HepG2 (cell line): ENCODE data around the gene PCBP4. TPM values are rescaled to one million over a fixed set of nuclear protein-coding genes. Genes with fewer than 3 reads are reported as not detected.

Experiments used
- FOXK1 ChIP-seq: sonication (generic); formaldehyde crosslinking; IDR thresholded peaks from 2 replicates; pipeline ENCODE4 v1.4.0; 2020; ENCODE audit warnings: low read depth, missing genetic modification reagents, borderline replicate concordance
- HNF4G ChIP-seq, 2 experiments: sonication (generic) in 1 of 2; formaldehyde crosslinking in 1 of 2; IDR thresholded peaks; 2 replicates each; pipeline versions ENCODE4 v1.4.0 to v1.6.1; 2011 to 2020; ENCODE audit warnings: borderline replicate concordance in 2 of 2, low read depth in 2 of 2, mild to moderate bottlenecking in 2 of 2, low read length in 1 of 2, missing genetic modification reagents in 1 of 2, moderate library complexity in 1 of 2
- NBN ChIP-seq: fragments of 450-650 bp; conservative IDR thresholded peaks from 2 replicates; pipeline ENCODE4 v1.6.1; 2017
- NCOA1 ChIP-seq: sonication (generic); formaldehyde crosslinking; IDR thresholded peaks from 2 replicates; pipeline ENCODE4 v1.9.0; 2021; ENCODE audit warnings: missing genetic modification reagents
- YEATS4 ChIP-seq: sonication (generic); formaldehyde crosslinking; IDR thresholded peaks from 2 replicates; pipeline ENCODE4 v1.4.0; 2020; ENCODE audit warnings: missing genetic modification reagents, borderline replicate concordance
- YY1 ChIP-seq: IDR thresholded peaks from 2 replicates; pipeline ENCODE4 v1.6.1; 2011; ENCODE audit warnings: low read length, low read depth, moderate library complexity, mild to moderate bottlenecking; ENCODE audit not compliant: insufficient read depth, insufficient replicate concordance
- ZFP62 ChIP-seq: sonication (generic); formaldehyde crosslinking; IDR thresholded peaks from 2 replicates; pipeline ENCODE4 v1.4.0; 2020; ENCODE audit warnings: missing genetic modification reagents
- ZFYVE20 ChIP-seq: sonication (generic); formaldehyde crosslinking; IDR thresholded peaks from 2 replicates; pipeline ENCODE4 v1.8.0; 2023; ENCODE audit warnings: low read depth, mild to moderate bottlenecking, moderate library complexity, missing genetic modification reagents, borderline replicate concordance
- ZNF343 ChIP-seq: sonication (generic); formaldehyde crosslinking; IDR thresholded peaks from 2 replicates; pipeline ENCODE4 v1.4.0; 2020; ENCODE audit warnings: mild to moderate bottlenecking, missing genetic modification reagents
- ZNF510 ChIP-seq: sonication (generic); formaldehyde crosslinking; IDR thresholded peaks from 2 replicates; pipeline ENCODE4 v1.4.0; 2020; ENCODE audit warnings: low read depth, mild to moderate bottlenecking, missing genetic modification reagents
- ZNF720 ChIP-seq: sonication (generic); formaldehyde crosslinking; IDR thresholded peaks from 2 replicates; pipeline ENCODE4 v1.4.0; 2020; ENCODE audit warnings: missing genetic modification reagents
- polyA plus RNA-seq, 8 experiments: library from polyadenylated mRNA; depleted of rRNA in 3 of 8; stranded (reverse) in 7 of 8; unstranded in 1 of 8; fragments of >200 nt; fragmentation: Illumina TruSeq in 4 of 8; extraction: Trizol in 4 of 8; gene quantifications; 2 replicates each; pipeline versions ENCODE4 v1.2.1 to v1.2.3, GENCODE V29; 2011 to 2016; ENCODE audit warnings: low read depth in 4 of 8, missing spikeins in 1 of 8, mixed read lengths in 1 of 8; ENCODE audit not compliant: insufficient read depth in 1 of 8
- total RNA-seq, 5 experiments: library from RNA; depleted of rRNA; stranded (reverse); fragments of >200 nt; fragmentation: Illumina TruSeq; extraction: Trizol; gene quantifications; 2 replicates each; pipeline ENCODE4 v1.2.3, GENCODE V29; 2016; ENCODE audit warnings: low read depth in 1 of 5
- TF ChIP-seq, protein P1 (sequence below): IDR thresholded peaks from 2 replicates; pipeline ENCODE4 v1.6.1; 2016; ENCODE audit warnings: low read depth, missing genetic modification reagents, missing compliant biosample characterization
- TF ChIP-seq, protein P2 (sequence below): sonication (generic); formaldehyde crosslinking; IDR thresholded peaks from 2 replicates; pipeline ENCODE4 v1.9.0; 2022; ENCODE audit warnings: low read depth, missing genetic modification reagents
- TF ChIP-seq, protein P3 (sequence below): sonication (generic); formaldehyde crosslinking; IDR thresholded peaks from 2 replicates; pipeline ENCODE4 v1.4.0; 2020; ENCODE audit warnings: missing genetic modification reagents
- TF ChIP-seq, protein P4 (sequence below): sonication (generic); formaldehyde crosslinking; IDR thresholded peaks from 2 replicates; pipeline ENCODE4 v1.8.1; 2022; ENCODE audit warnings: low read depth, mild to moderate bottlenecking, missing genetic modification reagents

Gene PCBP4
- total and polyA plus RNA-seq, 2 of the 13 experiments (the other 11 are each of a cell fraction or from before 2014, with no cell fraction given): 36.8 to 51.3 TPM

DNA sequence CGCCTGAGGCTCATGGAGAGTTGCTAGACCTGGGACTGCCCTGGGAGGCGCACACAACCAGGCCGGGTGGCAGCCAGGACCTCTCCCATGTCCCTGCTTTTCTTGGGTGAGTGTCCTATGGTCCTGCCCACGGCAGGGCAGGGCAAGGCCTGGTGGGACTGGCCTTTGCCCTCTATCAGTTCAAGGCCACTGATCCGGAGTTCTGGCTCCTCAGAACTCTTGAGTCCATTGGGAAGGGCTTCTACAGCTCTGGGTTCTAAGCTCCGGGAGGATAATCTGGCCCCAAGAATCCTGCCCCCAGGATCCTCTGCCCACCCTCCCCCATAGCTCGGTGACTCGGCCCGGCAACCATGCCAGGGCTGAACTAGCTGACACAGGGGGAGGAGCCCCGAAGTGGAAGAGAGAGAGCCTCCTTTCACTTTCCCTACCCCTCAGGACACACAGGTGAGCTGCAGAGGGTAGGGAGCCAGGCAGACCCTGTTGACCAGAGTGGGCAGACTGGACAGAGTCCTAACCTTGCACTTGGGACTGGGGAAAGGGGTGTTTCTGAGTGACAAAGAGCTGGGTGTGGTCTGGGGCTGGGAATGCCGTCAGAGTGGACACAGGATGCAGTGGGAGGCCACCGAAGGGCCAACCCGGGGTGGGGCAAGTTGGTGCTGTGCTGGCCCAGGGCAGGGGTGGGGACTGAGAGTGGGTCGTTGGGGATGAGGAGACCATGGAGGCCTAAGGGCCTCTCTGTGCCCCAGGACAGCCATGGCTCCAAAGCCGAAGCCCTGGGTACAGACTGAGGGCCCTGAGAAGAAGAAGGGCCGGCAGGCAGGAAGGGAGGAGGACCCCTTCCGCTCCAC lies 24.4 kb downstream of the PCBP4 start (continued):
- TF ChIP-seq, protein P1, sequence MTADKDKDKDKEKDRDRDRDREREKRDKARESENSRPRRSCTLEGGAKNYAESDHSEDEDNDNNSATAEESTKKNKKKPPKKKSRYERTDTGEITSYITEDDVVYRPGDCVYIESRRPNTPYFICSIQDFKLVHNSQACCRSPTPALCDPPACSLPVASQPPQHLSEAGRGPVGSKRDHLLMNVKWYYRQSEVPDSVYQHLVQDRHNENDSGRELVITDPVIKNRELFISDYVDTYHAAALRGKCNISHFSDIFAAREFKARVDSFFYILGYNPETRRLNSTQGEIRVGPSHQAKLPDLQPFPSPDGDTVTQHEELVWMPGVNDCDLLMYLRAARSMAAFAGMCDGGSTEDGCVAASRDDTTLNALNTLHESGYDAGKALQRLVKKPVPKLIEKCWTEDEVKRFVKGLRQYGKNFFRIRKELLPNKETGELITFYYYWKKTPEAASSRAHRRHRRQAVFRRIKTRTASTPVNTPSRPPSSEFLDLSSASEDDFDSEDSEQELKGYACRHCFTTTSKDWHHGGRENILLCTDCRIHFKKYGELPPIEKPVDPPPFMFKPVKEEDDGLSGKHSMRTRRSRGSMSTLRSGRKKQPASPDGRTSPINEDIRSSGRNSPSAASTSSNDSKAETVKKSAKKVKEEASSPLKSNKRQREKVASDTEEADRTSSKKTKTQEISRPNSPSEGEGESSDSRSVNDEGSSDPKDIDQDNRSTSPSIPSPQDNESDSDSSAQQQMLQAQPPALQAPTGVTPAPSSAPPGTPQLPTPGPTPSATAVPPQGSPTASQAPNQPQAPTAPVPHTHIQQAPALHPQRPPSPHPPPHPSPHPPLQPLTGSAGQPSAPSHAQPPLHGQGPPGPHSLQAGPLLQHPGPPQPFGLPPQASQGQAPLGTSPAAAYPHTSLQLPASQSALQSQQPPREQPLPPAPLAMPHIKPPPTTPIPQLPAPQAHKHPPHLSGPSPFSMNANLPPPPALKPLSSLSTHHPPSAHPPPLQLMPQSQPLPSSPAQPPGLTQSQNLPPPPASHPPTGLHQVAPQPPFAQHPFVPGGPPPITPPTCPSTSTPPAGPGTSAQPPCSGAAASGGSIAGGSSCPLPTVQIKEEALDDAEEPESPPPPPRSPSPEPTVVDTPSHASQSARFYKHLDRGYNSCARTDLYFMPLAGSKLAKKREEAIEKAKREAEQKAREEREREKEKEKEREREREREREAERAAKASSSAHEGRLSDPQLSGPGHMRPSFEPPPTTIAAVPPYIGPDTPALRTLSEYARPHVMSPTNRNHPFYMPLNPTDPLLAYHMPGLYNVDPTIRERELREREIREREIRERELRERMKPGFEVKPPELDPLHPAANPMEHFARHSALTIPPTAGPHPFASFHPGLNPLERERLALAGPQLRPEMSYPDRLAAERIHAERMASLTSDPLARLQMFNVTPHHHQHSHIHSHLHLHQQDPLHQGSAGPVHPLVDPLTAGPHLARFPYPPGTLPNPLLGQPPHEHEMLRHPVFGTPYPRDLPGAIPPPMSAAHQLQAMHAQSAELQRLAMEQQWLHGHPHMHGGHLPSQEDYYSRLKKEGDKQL (CRISPR knock-in tag): no peak
- TF ChIP-seq ZNF720 (no peak), FOXK1 (no peak; the same call in 1 of the 2 replicates), YEATS4 (CRISPR knock-in tag) (0 out of 2 replicates have a peak, but pooled peaks have one; percentile 5), ZFYVE20 (CRISPR knock-in tag) (no peak), NBN (no peak), ZNF510 (no peak), ZFP62 (CRISPR knock-in tag) (no peak), YY1 (no peak), HNF4G (IDR thresholded peaks at IDR 0.05; ENCODE audit: borderline replicate concordance, low read depth, low read length) (no peak), HNF4G (CRISPR knock-in tag; IDR thresholded peaks at IDR 0.05; ENCODE audit: borderline replicate concordance, low read depth) (no peak), NCOA1 (CRISPR knock-in tag) (no peak), ZNF343 (CRISPR knock-in tag) (0 out of 2 replicates have a peak, but pooled peaks have one; percentile 10)
- TF ChIP-seq, protein P2, sequence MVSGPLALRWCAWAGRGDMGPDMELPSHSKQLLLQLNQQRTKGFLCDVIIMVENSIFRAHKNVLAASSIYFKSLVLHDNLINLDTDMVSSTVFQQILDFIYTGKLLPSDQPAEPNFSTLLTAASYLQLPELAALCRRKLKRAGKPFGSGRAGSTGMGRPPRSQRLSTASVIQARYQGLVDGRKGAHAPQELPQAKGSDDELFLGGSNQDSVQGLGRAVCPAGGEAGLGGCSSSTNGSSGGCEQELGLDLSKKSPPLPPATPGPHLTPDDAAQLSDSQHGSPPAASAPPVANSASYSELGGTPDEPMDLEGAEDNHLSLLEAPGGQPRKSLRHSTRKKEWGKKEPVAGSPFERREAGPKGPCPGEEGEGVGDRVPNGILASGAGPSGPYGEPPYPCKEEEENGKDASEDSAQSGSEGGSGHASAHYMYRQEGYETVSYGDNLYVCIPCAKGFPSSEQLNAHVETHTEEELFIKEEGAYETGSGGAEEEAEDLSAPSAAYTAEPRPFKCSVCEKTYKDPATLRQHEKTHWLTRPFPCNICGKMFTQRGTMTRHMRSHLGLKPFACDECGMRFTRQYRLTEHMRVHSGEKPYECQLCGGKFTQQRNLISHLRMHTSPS (CRISPR knock-in tag): 0 out of 2 replicates have a peak, but pooled peaks have one; percentile 4
- TF ChIP-seq, protein P3, sequence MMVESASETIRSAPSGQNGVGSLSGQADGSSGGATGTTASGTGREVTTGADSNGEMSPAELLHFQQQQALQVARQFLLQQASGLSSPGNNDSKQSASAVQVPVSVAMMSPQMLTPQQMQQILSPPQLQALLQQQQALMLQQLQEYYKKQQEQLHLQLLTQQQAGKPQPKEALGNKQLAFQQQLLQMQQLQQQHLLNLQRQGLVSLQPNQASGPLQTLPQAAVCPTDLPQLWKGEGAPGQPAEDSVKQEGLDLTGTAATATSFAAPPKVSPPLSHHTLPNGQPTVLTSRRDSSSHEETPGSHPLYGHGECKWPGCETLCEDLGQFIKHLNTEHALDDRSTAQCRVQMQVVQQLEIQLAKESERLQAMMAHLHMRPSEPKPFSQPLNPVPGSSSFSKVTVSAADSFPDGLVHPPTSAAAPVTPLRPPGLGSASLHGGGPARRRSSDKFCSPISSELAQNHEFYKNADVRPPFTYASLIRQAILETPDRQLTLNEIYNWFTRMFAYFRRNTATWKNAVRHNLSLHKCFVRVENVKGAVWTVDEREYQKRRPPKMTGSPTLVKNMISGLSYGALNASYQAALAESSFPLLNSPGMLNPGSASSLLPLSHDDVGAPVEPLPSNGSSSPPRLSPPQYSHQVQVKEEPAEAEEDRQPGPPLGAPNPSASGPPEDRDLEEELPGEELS (CRISPR knock-in tag): peak; percentile 41; the same call in 1 of the 2 replicates
- TF ChIP-seq, protein P4, sequence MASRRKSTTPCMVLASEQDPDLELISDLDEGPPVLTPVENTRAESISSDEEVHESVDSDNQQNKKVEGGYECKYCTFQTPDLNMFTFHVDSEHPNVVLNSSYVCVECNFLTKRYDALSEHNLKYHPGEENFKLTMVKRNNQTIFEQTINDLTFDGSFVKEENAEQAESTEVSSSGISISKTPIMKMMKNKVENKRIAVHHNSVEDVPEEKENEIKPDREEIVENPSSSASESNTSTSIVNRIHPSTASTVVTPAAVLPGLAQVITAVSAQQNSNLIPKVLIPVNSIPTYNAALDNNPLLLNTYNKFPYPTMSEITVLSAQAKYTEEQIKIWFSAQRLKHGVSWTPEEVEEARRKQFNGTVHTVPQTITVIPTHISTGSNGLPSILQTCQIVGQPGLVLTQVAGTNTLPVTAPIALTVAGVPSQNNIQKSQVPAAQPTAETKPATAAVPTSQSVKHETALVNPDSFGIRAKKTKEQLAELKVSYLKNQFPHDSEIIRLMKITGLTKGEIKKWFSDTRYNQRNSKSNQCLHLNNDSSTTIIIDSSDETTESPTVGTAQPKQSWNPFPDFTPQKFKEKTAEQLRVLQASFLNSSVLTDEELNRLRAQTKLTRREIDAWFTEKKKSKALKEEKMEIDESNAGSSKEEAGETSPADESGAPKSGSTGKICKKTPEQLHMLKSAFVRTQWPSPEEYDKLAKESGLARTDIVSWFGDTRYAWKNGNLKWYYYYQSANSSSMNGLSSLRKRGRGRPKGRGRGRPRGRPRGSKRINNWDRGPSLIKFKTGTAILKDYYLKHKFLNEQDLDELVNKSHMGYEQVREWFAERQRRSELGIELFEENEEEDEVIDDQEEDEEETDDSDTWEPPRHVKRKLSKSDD (CRISPR knock-in tag): 0 out of 2 replicates have a peak, but pooled peaks have one; percentile 11
